Activated gamma-delta T cell treated with Interleukin-2 at 50 U/mL for 16 hours (primary cell): ENCODE results near the gene UBASH3B.

Experiments
- DNase-seq: peaks from one replicate; pipeline ENCODE4 v3.0.0-alpha.2; 2020

UBASH3B gene

DNA sequence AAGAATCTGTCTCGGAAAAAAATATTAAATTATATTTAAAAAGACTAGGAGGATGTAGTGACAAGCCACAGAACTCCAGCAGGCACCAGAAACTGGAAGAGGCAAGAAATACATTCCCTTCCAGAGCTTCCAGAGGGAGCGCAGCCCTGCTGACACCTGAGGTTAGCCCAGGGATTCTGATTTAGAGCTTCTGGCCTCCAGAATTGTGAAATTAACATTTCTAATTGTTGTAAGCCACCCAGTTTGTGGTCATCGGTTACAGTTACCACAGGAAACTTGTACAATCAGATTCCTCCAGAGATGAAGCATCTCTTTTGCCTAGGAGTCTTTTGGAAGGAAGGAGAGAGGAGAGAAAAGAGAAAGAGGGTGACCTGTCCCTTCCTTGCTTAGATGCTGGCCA, 6.4 kb upstream of the UBASH3B start:
- no peak for DNase-seq

DNA sequence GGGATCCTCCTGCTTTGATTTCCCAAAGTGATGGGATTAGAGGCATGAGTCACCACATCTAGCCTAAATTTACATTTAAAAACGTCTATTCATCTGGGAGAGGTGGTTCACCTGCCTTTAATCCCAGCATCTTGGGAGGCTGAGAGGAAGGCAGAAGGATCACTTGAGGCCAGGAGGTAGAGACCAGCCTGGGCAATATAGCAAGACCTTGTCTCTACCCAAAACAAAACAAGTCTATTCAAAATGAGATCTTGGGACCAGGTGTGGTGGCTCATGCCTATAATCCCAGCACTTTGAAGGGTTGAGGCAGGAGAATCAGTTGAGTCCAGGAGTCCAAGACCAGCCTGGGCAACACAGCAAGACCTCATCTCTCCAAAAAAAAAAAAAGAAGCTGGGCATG, 4.9 kb upstream of the UBASH3B start:
- no peak for DNase-seq

GRCh38 chr11:122652495-122652894, 3.0 kb upstream of the UBASH3B start:
- DNase-seq: no peak

DNA sequence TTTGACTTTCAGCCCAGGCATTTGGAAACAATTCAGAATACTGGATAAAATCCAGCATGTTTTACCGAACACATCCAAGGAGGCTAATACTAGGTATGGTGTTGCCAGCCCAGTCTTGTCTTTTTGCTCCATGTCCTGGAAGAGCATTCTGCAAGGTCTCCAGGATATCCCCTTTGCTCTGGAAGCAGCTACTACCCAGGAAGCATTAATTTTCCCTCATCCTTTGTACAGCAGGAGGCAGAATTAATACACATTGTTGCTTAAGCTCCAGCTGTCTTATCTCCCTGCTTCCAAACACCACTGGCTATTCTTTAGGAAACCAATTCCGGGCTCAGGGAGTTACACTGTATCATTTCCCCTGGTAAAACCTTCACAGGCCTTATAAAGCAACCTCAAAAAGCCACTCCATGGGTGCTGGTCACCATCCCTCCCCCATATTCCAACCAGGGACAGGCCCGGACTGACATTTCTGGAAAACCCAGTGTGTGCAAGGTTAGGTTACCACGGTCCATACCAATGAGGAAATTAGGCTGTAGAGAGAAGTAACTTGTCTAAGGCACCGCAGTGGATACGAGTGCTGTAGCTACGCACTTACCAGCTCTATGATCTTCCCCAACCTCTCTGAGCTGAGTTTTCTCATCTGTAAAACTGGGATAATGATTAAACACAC, 1.5 kb upstream of the UBASH3B start:
- DNase-seq: no peak

DNA sequence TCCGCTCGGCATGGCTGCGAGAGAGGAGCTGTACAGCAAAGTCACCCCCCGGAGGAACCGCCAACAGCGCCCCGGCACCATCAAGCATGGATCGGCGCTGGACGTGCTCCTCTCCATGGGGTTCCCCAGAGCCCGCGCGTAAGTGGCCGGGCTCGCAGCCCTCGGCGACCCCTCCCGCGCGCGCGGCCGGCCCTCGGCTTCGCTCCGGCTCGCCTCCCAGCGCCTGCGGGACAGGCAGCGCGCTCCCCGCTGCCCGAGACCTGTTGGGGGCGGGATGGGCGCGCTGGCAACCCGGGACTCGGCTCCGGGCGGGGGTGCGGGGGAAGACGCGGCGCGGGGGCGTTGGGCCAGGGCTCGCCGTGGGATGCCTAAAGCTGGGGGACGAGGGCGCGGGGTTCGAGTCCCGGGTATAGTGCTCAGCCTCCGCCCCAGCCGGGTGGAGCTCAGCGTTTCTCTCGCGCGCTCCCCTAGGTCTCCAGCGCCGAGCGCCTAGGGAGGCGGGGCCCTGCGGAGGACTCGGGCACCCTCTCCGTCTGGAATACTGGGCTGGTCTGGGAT, 630 bp downstream of the UBASH3B start:
- peak; percentile 30 for DNase-seq

DNA sequence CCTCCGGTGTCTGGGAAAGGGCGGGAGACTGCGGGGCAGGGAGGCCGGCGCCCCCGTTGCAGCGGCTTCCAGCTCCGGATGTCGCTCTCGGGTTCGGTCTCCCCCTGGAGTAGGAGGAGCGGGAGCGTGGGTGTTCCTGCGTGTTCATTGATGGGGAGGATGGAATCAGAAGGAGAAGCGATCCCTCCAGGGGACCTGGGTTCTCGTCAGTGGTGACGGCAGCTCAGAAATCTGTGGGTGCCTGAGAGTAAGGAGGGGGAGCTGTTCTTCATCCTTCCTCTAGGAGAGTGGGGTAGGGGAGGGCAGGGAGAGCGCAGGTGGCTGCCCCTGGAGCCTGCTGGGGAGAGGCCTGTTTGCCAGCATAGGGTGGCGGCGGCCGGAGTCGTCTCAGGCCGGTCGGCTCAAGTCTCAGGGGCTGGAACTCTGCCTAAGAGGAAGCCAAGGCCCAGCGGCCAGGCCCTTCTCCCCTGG, 1.1 kb downstream of the UBASH3B start:
- peak; percentile 32 for DNase-seq

GRCh38 chr11:122659676-122660554, 4.4 kb downstream of the UBASH3B start:
- DNase-seq: no peak

GRCh38 chr11:122661182-122661945, 5.8 kb downstream of the UBASH3B start:
- DNase-seq: no peak

GRCh38 chr11:122663056-122663740, 7.7 kb downstream of the UBASH3B start:
- no peak for DNase-seq

DNA sequence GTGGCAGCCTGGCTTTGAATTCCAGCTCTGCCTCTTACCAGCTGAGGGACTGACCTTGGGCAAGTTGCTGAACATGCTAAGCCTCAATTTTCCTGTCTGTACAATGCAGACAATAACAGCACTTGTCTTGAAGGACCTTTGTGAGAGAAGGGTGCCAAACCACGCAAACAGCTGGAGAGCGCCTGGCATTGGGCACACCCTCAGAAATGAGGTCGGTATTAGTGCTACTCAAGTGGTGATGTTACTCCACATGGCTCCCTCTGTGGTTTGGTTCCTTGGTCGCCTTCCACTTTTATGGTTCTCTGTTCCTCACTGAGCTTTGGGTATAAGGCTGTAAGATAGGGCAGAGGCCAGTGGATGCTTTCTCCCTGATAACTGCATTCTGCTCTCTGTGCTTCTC, 8.2 kb downstream of the UBASH3B start:
- DNase-seq: no peak

DNA sequence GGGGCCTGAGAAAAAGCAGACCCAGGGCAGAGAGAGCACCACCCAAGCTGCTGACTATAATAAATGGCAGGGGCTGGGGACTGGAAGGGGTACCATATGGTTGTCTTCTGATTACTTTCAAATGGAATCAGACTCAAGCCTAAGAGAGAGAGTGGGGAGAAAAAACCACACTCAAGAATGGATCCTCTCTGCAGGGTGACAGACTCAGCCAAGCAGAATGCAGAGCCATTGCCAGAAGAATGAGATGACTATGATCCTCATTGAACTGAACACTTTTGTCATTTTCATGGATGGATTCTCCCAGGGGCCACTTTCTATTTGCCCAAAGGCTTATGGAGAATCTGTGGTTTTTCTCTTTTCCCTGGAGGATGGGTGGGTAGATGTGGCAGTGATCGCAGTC, 8.7 kb downstream of the UBASH3B start:
- no peak for DNase-seq

GRCh38 chr11:122665861-122666260, 10.3 kb downstream of the UBASH3B start:
- DNase-seq: no peak

DNA sequence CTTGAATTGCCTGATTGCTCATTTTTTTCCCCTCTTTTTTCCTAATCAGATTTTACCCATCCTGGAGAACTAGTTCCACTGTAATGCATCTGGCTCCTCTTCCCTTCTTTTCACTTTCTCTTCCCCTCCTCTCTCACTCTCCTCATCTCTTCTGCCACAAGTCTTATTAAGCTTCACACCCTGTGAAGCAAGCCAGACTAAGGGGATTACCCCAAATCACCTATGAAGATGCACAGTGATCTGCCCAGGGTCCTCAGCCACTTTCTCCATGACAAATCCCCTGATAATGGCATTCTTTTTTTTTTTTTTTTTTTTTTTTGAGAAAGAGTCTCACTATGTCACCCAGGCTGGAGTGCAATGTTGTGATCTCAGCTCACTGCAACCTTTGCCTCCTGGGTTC, 11.2 kb downstream of the UBASH3B start:
- DNase-seq: no peak

GRCh38 chr11:122668562-122669090, 13.1 kb downstream of the UBASH3B start:
- DNase-seq: no peak

DNA sequence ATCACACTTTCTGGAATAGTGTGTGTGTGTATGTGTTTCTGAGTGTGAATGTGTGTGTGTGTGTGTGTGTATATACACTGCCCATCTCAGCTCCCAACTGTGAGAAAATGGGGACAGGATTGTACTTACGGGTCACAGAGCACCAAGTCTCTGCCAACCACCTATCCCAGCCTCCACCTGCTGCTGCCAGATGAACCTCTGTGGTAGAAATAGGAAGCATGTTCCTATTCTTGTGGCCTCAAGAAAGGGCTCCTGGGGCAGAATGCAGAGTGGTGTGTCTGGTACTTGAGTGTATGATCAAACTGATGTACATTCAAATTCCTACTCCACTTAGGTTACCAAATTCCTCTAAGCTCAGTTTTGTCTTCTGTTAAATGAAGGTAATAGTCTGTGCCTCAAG, 14.6 kb downstream of the UBASH3B start:
- no peak for DNase-seq

- DNase-seq: no peak
Measured at GRCh38 chr11:122671400-122671891, 15.9 kb downstream of the UBASH3B start.

- DNase-seq: no peak
Measured at GRCh38 chr11:122672892-122673291, 17.4 kb downstream of the UBASH3B start.

DNA sequence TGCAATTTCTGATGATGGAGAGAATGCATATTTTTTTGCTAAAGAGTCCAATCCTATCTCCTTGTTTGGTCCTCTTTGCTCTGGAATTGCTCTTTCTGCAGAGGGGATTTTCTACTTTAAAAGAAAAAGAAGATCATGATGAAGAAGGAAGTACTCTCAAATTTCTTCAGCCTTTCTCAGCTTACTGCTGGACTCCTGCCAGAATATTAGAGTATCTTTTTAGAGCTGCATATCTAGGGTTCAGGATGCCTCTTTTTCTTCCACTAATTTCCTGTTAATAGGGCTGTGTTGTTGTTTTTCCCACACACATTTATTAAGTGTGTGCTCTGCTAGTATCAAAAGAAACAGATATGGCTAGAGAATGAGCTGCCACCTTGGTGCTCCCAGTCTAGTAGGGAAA, 18.2 kb downstream of the UBASH3B start:
- no peak for DNase-seq

DNA sequence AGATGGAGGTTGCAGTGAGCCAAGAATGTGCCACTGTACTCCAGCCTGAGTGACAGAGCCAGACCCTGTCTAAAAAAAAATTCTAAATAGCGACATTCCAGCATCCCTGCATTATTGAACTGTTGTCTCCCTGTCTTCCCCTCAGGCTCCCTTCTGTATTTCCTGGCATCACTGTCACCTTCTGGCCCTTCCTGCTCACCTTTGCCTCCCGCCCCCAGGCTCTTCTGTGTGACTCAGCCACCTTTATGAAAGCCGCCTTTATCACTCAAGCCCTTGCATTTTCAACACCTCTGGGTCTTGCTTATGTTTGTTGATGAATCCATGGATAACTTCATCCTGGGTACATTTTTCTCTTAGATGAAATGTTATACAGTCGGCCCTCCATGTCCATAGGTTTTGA, 21.1 kb downstream of the UBASH3B start:
- no peak for DNase-seq

DNA sequence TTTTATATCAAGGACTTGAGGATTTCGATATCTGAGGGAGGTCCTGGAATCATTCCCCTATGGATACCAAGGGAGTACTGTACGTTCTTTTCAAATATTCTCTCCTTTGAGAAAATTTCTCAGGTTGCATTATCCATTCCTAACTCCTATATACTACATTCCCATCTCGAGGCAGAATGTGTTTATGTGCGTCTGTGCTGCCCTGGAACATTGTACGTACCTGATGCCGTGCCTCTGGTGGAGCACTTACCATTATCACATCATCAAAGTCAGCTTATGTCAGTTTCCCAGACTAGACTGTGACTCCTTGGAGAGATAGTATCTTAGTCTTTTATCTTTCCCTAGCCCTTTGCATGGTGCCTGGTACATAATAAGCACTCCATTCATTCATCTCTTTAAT, 21.7 kb downstream of the UBASH3B start:
- DNase-seq: no peak

- DNase-seq: no peak
Measured at GRCh38 chr11:122678406-122678805, 22.9 kb downstream of the UBASH3B start.

GRCh38 chr11:122679466-122679865, 23.9 kb downstream of the UBASH3B start:
- DNase-seq: no peak
